H1 (cell line): ENCODE results near the gene ARMH3. TPM values are rescaled to one million over a fixed set of nuclear protein-coding genes. Genes with fewer than 3 reads are reported as not detected.
A peak's percentile ranks its signal among the peaks of the same experiment; 100 is the strongest.

Source experiments
- CTCF ChIA-PET: fragments of 300-600 bp; sonication (Branson Sonifier 250); formaldehyde crosslinking; loops from one replicate; lab custom pipeline; 2021; ENCODE audit not compliant: partially characterized antibody; lab: Charles Lee
- POLR2A ChIA-PET: fragments of 300-600 bp; sonication (Branson Sonifier 250); formaldehyde crosslinking; loops from one replicate; lab custom pipeline; 2021; ENCODE audit warnings: inconsistent platforms; ENCODE audit not compliant: partially characterized antibody; lab: Charles Lee
- DNase-seq, 2 experiments: peaks; one replicate each; pipeline versions ENCODE4 v3.0.0 to v3.0.0-alpha.2; 2010 to 2022; ENCODE audit warnings: low spot score in 2 of 2, low read depth in 1 of 2, mixed read lengths in 1 of 2
- FAIRE-seq: peaks from 2 replicates; lab custom pipeline; 2011; peaks lifted over from hg19 to GRCh38; lab: Jason Lieb, UNC
- H2AFZ ChIP-seq: 2 replicates; pipeline ENCODE4 v1.8.1; 2012; ENCODE audit warnings: low read length, inconsistent platforms
- H2AK5ac ChIP-seq: 2 replicates; pipeline ENCODE4 v1.6.1; 2013; ENCODE audit warnings: low read depth, low read length
- H2BK120ac ChIP-seq: replicated peaks from 2 replicates; pipeline ENCODE3; 2013; ENCODE audit warnings: low read depth, low read length, inconsistent platforms
- H2BK12ac ChIP-seq: 2 replicates; pipeline ENCODE4 v1.6.1; 2013; ENCODE audit warnings: low read depth, low read length
- H2BK15ac ChIP-seq: 2 replicates; pipeline ENCODE4 v1.6.1; 2013; ENCODE audit warnings: low read length
- H2BK20ac ChIP-seq: 2 replicates; pipeline ENCODE4 v1.6.1; 2013; ENCODE audit warnings: low read length
- H2BK5ac ChIP-seq: 2 replicates; pipeline ENCODE4 v1.6.1; 2013; ENCODE audit warnings: low read depth, low read length
- H3K14ac ChIP-seq: 2 replicates; pipeline ENCODE4 v1.6.1; 2013; ENCODE audit warnings: inconsistent platforms; ENCODE audit not compliant: insufficient read length
- H3K18ac ChIP-seq: 2 replicates; pipeline ENCODE4 v1.6.1; 2013; ENCODE audit warnings: low read length; ENCODE audit errors: extremely low read depth
- H3K23ac ChIP-seq: 2 replicates; pipeline ENCODE4 v1.6.1; 2013; ENCODE audit warnings: inconsistent platforms; ENCODE audit not compliant: insufficient read length
- H3K23me2 ChIP-seq: 2 replicates; pipeline ENCODE4 v1.6.1; 2013; ENCODE audit warnings: low read depth, low read length
- H3K27ac ChIP-seq: 2 replicates; pipeline ENCODE4 v1.6.1; 2011; ENCODE audit warnings: low read depth, low read length, inconsistent platforms
- H3K27me3 ChIP-seq, 4 experiments: replicated peaks in 1 of 4; 1 replicate in 1 of 4; 2 replicates in 3 of 4; pipeline versions ENCODE4 v1.6.1 to v1.8.1; 2011 to 2013; ENCODE audit warnings: low read length in 3 of 4, mild to moderate bottlenecking in 3 of 4, inconsistent platforms in 2 of 4, mixed read lengths in 2 of 4, moderate library complexity in 1 of 4; ENCODE audit not compliant: control insufficient read depth in 3 of 4, insufficient read depth in 3 of 4; ENCODE audit errors: extremely low read depth in 1 of 4
- H3K36me3 ChIP-seq, 4 experiments: 2 replicates each; pipeline versions ENCODE4 v1.6.1 to v1.8.1; 2011 to 2013; ENCODE audit warnings: mild to moderate bottlenecking in 4 of 4, low read length in 3 of 4, moderate library complexity in 2 of 4, control low read depth in 1 of 4, inconsistent platforms in 1 of 4; ENCODE audit not compliant: insufficient read depth in 4 of 4, control insufficient read depth in 2 of 4
- H3K4ac ChIP-seq: replicated peaks from 2 replicates; pipeline ENCODE3; 2013; ENCODE audit warnings: low read length, low read depth, mixed read lengths, inconsistent platforms; ENCODE audit not compliant: insufficient read length
- H3K4me1 ChIP-seq, 4 experiments: replicated peaks in 1 of 4; 1 replicate in 1 of 4; 2 replicates in 3 of 4; pipeline versions ENCODE4 v1.6.1 to v1.8.1; 2011 to 2013; ENCODE audit warnings: low read length in 3 of 4, inconsistent platforms in 2 of 4, mixed read lengths in 1 of 4; ENCODE audit not compliant: insufficient read depth in 4 of 4, control insufficient read depth in 3 of 4
- H3K4me2 ChIP-seq, 2 experiments: 2 replicates each; pipeline versions ENCODE4 v1.6.1 to v1.8.1; 2011 to 2013; ENCODE audit warnings: low read depth in 2 of 2, low read length in 2 of 2, control low read depth in 1 of 2, inconsistent platforms in 1 of 2, mild to moderate bottlenecking in 1 of 2; ENCODE audit not compliant: insufficient read depth in 1 of 2
- H3K4me3 ChIP-seq, 4 experiments: fragments of 200-600, 300-600 bp in 1 of 4; sonication (generic), shearing (Covaris generic), sonication (Bioruptor Twin) in 1 of 4; 2 replicates each; pipeline versions ENCODE4 v1.5.1 to v1.8.1; 2011 to 2016; ENCODE audit warnings: low read length in 4 of 4, low read depth in 3 of 4, control low read depth in 2 of 4, inconsistent platforms in 2 of 4, mild to moderate bottlenecking in 2 of 4, mixed read lengths in 1 of 4, moderate library complexity in 1 of 4; ENCODE audit not compliant: insufficient read depth in 2 of 4; ENCODE audit errors: extremely low read depth in 1 of 4
- H3K56ac ChIP-seq: replicated peaks from 2 replicates; pipeline ENCODE3; 2013; ENCODE audit warnings: low read depth, mild to moderate bottlenecking, mixed read lengths, low read length, inconsistent platforms; ENCODE audit not compliant: insufficient read length
- H3K79me1 ChIP-seq: 2 replicates; pipeline ENCODE4 v1.6.1; 2013; ENCODE audit warnings: low read depth, low read length, control low read depth
- H3K79me2 ChIP-seq, 2 experiments: 2 replicates each; pipeline versions ENCODE4 v1.6.1 to v1.8.1; 2012 to 2013; ENCODE audit warnings: low read length in 2 of 2, mild to moderate bottlenecking in 2 of 2, inconsistent platforms in 1 of 2; ENCODE audit not compliant: insufficient read depth in 2 of 2, control insufficient read depth in 1 of 2
- H3K9ac ChIP-seq, 4 experiments: replicated peaks in 1 of 4; 1 replicate in 1 of 4; 2 replicates in 3 of 4; pipeline versions ENCODE4 v1.6.1 to v1.8.1; 2011 to 2013; ENCODE audit warnings: low read depth in 3 of 4, low read length in 3 of 4, control low read depth in 2 of 4, mild to moderate bottlenecking in 2 of 4, moderate library complexity in 2 of 4, inconsistent platforms in 1 of 4; ENCODE audit errors: extremely low read depth in 1 of 4
- H3K9me3 ChIP-seq, 2 experiments: 2 replicates each; pipeline versions ENCODE4 v1.6.1 to v1.8.1; 2012 to 2013; ENCODE audit warnings: mild to moderate bottlenecking in 2 of 2, moderate library complexity in 2 of 2, control low read depth in 1 of 2, inconsistent platforms in 1 of 2, low read depth in 1 of 2, low read length in 1 of 2, mixed read lengths in 1 of 2; ENCODE audit not compliant: insufficient read depth in 2 of 2
- H4K20me1 ChIP-seq, 2 experiments: replicated peaks in 1 of 2; 2 replicates each; pipeline versions ENCODE3 to v1.8.1; 2011 to 2013; ENCODE audit warnings: inconsistent platforms in 2 of 2, low read length in 2 of 2, mild to moderate bottlenecking in 1 of 2; ENCODE audit not compliant: insufficient read depth in 2 of 2, control insufficient read depth in 1 of 2
- H4K5ac ChIP-seq: 2 replicates; pipeline ENCODE4 v1.6.1; 2013; ENCODE audit warnings: low read length, low read depth, mixed read lengths, inconsistent platforms; ENCODE audit not compliant: insufficient read length
- H4K8ac ChIP-seq: 2 replicates; pipeline ENCODE4 v1.8.0; 2013; ENCODE audit warnings: mild to moderate bottlenecking, moderate library complexity, low read length, inconsistent platforms; ENCODE audit not compliant: insufficient read depth; ENCODE audit errors: extremely low read depth
- H4K91ac ChIP-seq: replicated peaks from 2 replicates; pipeline ENCODE3; 2013; ENCODE audit warnings: low read length, mixed read lengths, inconsistent platforms; ENCODE audit not compliant: insufficient read length
- CREB1 ChIP-seq: IDR thresholded peaks from 2 replicates; pipeline ENCODE4 v1.6.1; 2012; ENCODE audit warnings: inconsistent platforms
- EGR1 ChIP-seq: IDR thresholded peaks from 2 replicates; pipeline ENCODE4 v1.6.1; 2011; ENCODE audit warnings: low read depth, low read length, borderline replicate concordance
- JUN ChIP-seq: IDR thresholded peaks from 2 replicates; pipeline ENCODE4 v1.6.1; 2011; ENCODE audit warnings: low read depth, mild to moderate bottlenecking, improper control_type of control experiment, low read length
- RXRA ChIP-seq: IDR thresholded peaks from 2 replicates; pipeline ENCODE4 v1.6.1; 2011; ENCODE audit warnings: low read depth, mild to moderate bottlenecking, low read length, moderate library complexity; ENCODE audit not compliant: insufficient read depth
- SP1 ChIP-seq: IDR thresholded peaks from 2 replicates; pipeline ENCODE4 v1.6.1; 2011; ENCODE audit warnings: low read depth, low read length
- SUZ12 ChIP-seq: fragments of 200-600 bp; sonication (generic); IDR thresholded peaks from 2 replicates; pipeline ENCODE4 v1.6.1; 2012; ENCODE audit warnings: mild to moderate bottlenecking, inconsistent platforms, low read length, moderate library complexity, mixed read lengths
- TEAD4 ChIP-seq: IDR thresholded peaks from 2 replicates; pipeline ENCODE4 v1.6.1; 2012; ENCODE audit warnings: low read depth, low read length, inconsistent platforms, mixed read lengths
- WGBS, 2 experiments: shearing (Covaris generic) in 1 of 2; methylation state at CpG; one replicate each; pipeline versions ENCODE4 v1.1.6 to v1.1.7; 2013 to 2015; ENCODE audit warnings: low lambda C conversion rate in 2 of 2, mixed read lengths in 2 of 2, inconsistent platforms in 1 of 2, low coverage in 1 of 2, missing lambda C conversion rate in 1 of 2; ENCODE audit not compliant: insufficient replicate concordance in 2 of 2, insufficient coverage in 1 of 2, insufficient read length in 1 of 2; ENCODE audit errors: extremely low coverage in 1 of 2, missing lambda C conversion rate in 1 of 2; 5-methylcytosine and 5-hydroxymethylcytosine counted together
- polyA plus RNA-seq, 7 experiments: library from polyadenylated mRNA; depleted of rRNA in 3 of 7; stranded (reverse) in 5 of 7; unstranded in 2 of 7; fragments of >200 nt in 5 of 7; fragments of 200-250 nt in 2 of 7; gene quantifications; 1 replicate in 5 of 7; 2 replicates in 1 of 7; 4 replicates in 1 of 7; pipeline versions ENCODE4 v1.2.1 to v1.2.3, GENCODE V29; 2011 to 2013; ENCODE audit warnings: missing spikeins in 2 of 7, mixed read lengths in 2 of 7
- total RNA-seq: library from RNA; stranded (reverse); fragmentation: NEBNext Ultra II Directional; extraction: Animal tissue kit (Norgen Biotek cat#: 25700); gene quantifications from 2 replicates; pipeline ENCODE4 v1.2.1, GENCODE V29; 2021
- TF ChIP-seq, protein P1 (sequence below), 3 experiments: IDR thresholded peaks; 1 replicate in 2 of 3; 2 replicates in 1 of 3; pipeline versions ENCODE4 v1.5.1 to v1.6.1; 2011; ENCODE audit warnings: low read length in 3 of 3, mild to moderate bottlenecking in 3 of 3, inconsistent platforms in 2 of 3, low read depth in 1 of 3, moderate library complexity in 1 of 3; ENCODE audit not compliant: insufficient read depth in 1 of 3; ENCODE audit errors: control extremely low read depth in 1 of 3

The ARMH3 gene
- total and polyA plus RNA-seq, 2 of the 8 experiments (the other 6 are each of a cell fraction or from before 2014, with no cell fraction given) = 11.6 to 18.3 TPM

DNA sequence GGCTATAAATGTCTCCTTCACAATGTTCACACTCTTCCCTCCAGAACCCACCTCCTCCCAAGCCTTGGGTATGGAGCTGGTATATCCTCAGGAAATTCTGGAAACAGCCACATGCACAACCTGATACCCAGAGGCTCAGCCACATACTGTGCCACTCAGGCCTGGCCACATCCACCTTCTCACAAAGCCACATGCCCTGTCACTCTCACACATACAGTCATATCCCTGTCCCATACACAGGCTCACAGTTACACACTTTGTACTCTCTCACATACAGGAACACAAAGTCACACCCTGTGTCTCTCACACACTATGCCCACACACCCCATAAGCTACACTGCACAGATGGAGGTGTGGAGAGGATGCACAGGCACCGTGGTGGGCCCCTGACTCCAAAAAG, 222.5 kb downstream of the ARMH3 start:
- Histone ChIP-seq H2AFZ (no peak overlapping the region), H2BK20ac (no peak overlapping the region), H4K8ac (no peak overlapping the region), H3K27ac (no peak overlapping the region), H3K4me3 (no peak overlapping the region), H2BK12ac (peak overlapping the region; percentile 60; the same call in 1 of the 2 replicates), H3K79me2 (no peaks in the 10 kb centered on the region), H2AK5ac (no peak overlapping the region; the same call in 1 of the 2 replicates), H3K56ac (no peak overlapping the region), H3K9ac (no peak overlapping the region), H3K79me1 (0 out of 2 replicates have a peak, but pooled peaks cover 2% of the 10 kb centered on the region), H3K18ac (no peak overlapping the region), H4K5ac (no peak overlapping the region), H4K20me1 (peaks cover 1 to 17% of the 10 kb centered on the region in 2 experiments), H2BK15ac (peak overlapping the region; percentile 95; the same call in 1 of the 2 replicates), H3K27me3 (no peaks in the 10 kb centered on the region), H2BK5ac (no peak overlapping the region), H3K9me3 (no peaks in the 10 kb centered on the region), H4K91ac (no peak overlapping the region), H3K23me2 (peaks cover 13% of the 10 kb centered on the region), H3K14ac (no peak overlapping the region), H3K36me3 (no peaks in the 10 kb centered on the region), H3K4me2 (no peak overlapping the region), H3K4ac (no peak overlapping the region), H3K23ac (peak overlapping the region; percentile 56), H2BK120ac (no peak overlapping the region), H3K4me1 (peaks cover 12 to 25% (median 17%) of the 10 kb centered on the region in 4 experiments)
- no peak for DNase-seq
- 100% methylated on average over 1 of the region's 1 CpG; no CpG with 5 or more reads in 1 of the 2 experiments for WGBS, 2 experiments
- POLR2A ChIA-PET = interaction anchor here (1.1 to 9.8 kb wide), 2 partner anchors 16 to 233 kb away, joined by 3 to 100 read pairs; partner anchors contain the start of gene OGA
- CTCF ChIA-PET = interaction anchor here (1.0 to 1.3 kb wide), 6 partner anchors 9 to 239 kb away, joined by 3 to 4 read pairs (median 3); partner anchors contain the start of gene KCNIP2
- no peak for TF ChIP-seq CREB1
- TF ChIP-seq, protein P1, sequence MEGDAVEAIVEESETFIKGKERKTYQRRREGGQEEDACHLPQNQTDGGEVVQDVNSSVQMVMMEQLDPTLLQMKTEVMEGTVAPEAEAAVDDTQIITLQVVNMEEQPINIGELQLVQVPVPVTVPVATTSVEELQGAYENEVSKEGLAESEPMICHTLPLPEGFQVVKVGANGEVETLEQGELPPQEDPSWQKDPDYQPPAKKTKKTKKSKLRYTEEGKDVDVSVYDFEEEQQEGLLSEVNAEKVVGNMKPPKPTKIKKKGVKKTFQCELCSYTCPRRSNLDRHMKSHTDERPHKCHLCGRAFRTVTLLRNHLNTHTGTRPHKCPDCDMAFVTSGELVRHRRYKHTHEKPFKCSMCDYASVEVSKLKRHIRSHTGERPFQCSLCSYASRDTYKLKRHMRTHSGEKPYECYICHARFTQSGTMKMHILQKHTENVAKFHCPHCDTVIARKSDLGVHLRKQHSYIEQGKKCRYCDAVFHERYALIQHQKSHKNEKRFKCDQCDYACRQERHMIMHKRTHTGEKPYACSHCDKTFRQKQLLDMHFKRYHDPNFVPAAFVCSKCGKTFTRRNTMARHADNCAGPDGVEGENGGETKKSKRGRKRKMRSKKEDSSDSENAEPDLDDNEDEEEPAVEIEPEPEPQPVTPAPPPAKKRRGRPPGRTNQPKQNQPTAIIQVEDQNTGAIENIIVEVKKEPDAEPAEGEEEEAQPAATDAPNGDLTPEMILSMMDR (IDR thresholded peaks at IDR 0.05; ENCODE audit: control extremely low read depth in 1 of 3, insufficient read depth in 1 of 3, low read depth in 1 of 3, low read length in 3 of 3) = no peak
- TF ChIP-seq RXRA = no peak
- TF ChIP-seq TEAD4 = no peak
- no peak for TF ChIP-seq SP1
- TF ChIP-seq EGR1 = no peak
- no peak for TF ChIP-seq JUN
- TF ChIP-seq SUZ12 = no peak
- FAIRE-seq = no peak
